CD4-positive, alpha-beta T cell (primary cell): ENCODE data around the gene GPR42. TPM values are rescaled to one million over a fixed set of nuclear protein-coding genes. Genes with fewer than 3 reads are reported as not detected.
A peak's percentile ranks its signal among the peaks of the same experiment; 100 is the strongest.

Source experiments
- ATAC-seq: fragments of 200-7000 bp; cut with Tn5 transposase; one replicate; pipeline ENCODE4 v1.10.0; 2022; ENCODE audit warnings: mild to moderate bottlenecking; ENCODE audit not compliant: poor library complexity
- CTCF ChIA-PET: fragments of 350-600 bp; sonication (Branson Sonifier 250); formaldehyde crosslinking; loops from one replicate; lab custom pipeline; 2021; ENCODE audit warnings: antibody characterized with exemption, inconsistent platforms; lab: Charles Lee
- POLR2A ChIA-PET: fragments of 350-600 bp; sonication (Branson Sonifier 250); formaldehyde crosslinking; loops from one replicate; lab custom pipeline; 2021; ENCODE audit warnings: antibody characterized with exemption, inconsistent platforms; lab: Charles Lee
- DNase-seq, 14 experiments: peaks; one replicate each; pipeline ENCODE4 v3.0.0-alpha.2; 2013 to 2020; ENCODE audit warnings: mixed read lengths in 2 of 14
- H3K27ac ChIP-seq, 2 donors: one replicate each; pipeline versions ENCODE4 v1.5.1 to v1.7.0; 2013; ENCODE audit warnings: low read length in 2 of 2, low read depth in 1 of 2, mild to moderate bottlenecking in 1 of 2
- H3K27me3 ChIP-seq, 2 experiments: 1 replicate in 1 of 2; 2 replicates in 1 of 2; pipeline versions ENCODE4 v1.6.1 to v1.7.0; 2013; ENCODE audit warnings: low read length in 2 of 2, control low read depth in 1 of 2, mild to moderate bottlenecking in 1 of 2, moderate library complexity in 1 of 2; ENCODE audit not compliant: insufficient read depth in 2 of 2, control insufficient read depth in 1 of 2
- H3K36me3 ChIP-seq: one replicate; pipeline ENCODE4 v1.6.1; 2013; ENCODE audit warnings: low read length, control low read depth; ENCODE audit not compliant: insufficient read depth
- H3K4me1 ChIP-seq: one replicate; pipeline ENCODE4 v1.6.1; 2013; ENCODE audit warnings: low read length, control low read depth; ENCODE audit not compliant: insufficient read depth
- H3K4me3 ChIP-seq: one replicate; pipeline ENCODE4 v1.5.1; 2013; ENCODE audit warnings: mild to moderate bottlenecking, low read length, moderate library complexity
- H3K9me3 ChIP-seq, 2 experiments: 1 replicate in 1 of 2; 2 replicates in 1 of 2; pipeline versions ENCODE4 v1.6.1 to v1.7.0; 2013; ENCODE audit warnings: low read length in 2 of 2, mild to moderate bottlenecking in 2 of 2, control low read depth in 1 of 2, moderate library complexity in 1 of 2; ENCODE audit not compliant: control insufficient read depth in 1 of 2, insufficient read depth in 1 of 2
- H3K27ac Mint-ChIP-seq: one replicate; pipeline ENCODE4 v1.8.0; 2020; ENCODE audit warnings: mixed read lengths
- H3K27me3 Mint-ChIP-seq: one replicate; pipeline ENCODE4 v1.8.0; 2021; ENCODE audit warnings: mixed read lengths
- H3K36me3 Mint-ChIP-seq: one replicate; pipeline ENCODE4 v1.8.0; 2021; ENCODE audit warnings: low read depth, mixed read lengths
- H3K4me1 Mint-ChIP-seq: one replicate; pipeline ENCODE4 v1.8.0; 2021; ENCODE audit warnings: low read depth, mixed read lengths
- H3K4me3 Mint-ChIP-seq: one replicate; pipeline ENCODE4 v1.8.0; 2020; ENCODE audit warnings: mild to moderate bottlenecking, mixed read lengths
- H3K9me3 Mint-ChIP-seq: one replicate; pipeline ENCODE4 v1.8.0; 2020; ENCODE audit warnings: mixed read lengths
- intact Hi-C, 2 experiments: fragments of 100-400 bp; cut with DNase I in 1 of 2; cut with micrococcal nuclease in 1 of 2; formaldehyde crosslinking; loops; one replicate each; pipeline versions ENCODE4 v1.15.1 to v1.9.0; 2023 to 2025; cut with DNase I, micrococcal nuclease
- total RNA-seq, 174 experiments: library from RNA in 2 of 174; stranded (reverse) in 2 of 174; gene quantifications; one replicate each; pipeline ENCODE4 v1.2.3 and lab custom pipeline; 2021 to 2026
- TF ChIP-seq, protein P1 (sequence below): fragments of 200-600 bp; IDR thresholded peaks from one replicate; pipeline ENCODE4 v1.8.0; 2022; ENCODE audit warnings: antibody characterized with exemption, mild to moderate bottlenecking

The GPR42 gene
- total RNA-seq, 2 experiments from 2014 or later = 0.14 TPM; not detected in 1

DNA sequence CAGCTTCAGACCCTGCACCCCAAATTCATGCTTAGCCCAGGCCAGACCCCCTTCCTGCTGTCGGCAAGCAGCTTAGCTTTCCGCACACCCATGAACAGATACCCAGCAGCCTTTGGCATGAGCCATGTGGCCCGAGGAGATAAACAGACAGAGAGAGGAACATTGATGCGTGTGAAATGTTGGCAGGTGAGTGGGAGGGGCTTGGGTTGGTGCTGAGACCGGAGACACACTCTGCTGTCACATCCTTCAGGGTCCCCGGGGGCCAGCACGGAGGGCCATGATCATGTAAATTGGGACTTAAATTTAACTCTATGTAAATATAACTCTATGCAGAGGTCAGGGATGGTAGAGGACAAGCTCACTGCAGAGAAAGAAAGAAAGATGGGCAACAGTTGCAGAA, 40.4 kb upstream of the GPR42 start:
- peaks cover 8% of the 10 kb centered on the region for H3K27me3 Mint-ChIP-seq
- no peak for DNase-seq
- no peaks in the 10 kb centered on the region for H3K36me3 Mint-ChIP-seq
- H3K9me3 ChIP-seq = no peaks in the 10 kb centered on the region
- H3K27ac Mint-ChIP-seq = no peak overlapping the region
- no peak for ATAC-seq
- TF ChIP-seq, protein P1, sequence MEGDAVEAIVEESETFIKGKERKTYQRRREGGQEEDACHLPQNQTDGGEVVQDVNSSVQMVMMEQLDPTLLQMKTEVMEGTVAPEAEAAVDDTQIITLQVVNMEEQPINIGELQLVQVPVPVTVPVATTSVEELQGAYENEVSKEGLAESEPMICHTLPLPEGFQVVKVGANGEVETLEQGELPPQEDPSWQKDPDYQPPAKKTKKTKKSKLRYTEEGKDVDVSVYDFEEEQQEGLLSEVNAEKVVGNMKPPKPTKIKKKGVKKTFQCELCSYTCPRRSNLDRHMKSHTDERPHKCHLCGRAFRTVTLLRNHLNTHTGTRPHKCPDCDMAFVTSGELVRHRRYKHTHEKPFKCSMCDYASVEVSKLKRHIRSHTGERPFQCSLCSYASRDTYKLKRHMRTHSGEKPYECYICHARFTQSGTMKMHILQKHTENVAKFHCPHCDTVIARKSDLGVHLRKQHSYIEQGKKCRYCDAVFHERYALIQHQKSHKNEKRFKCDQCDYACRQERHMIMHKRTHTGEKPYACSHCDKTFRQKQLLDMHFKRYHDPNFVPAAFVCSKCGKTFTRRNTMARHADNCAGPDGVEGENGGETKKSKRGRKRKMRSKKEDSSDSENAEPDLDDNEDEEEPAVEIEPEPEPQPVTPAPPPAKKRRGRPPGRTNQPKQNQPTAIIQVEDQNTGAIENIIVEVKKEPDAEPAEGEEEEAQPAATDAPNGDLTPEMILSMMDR = no peak
- peaks cover 11% of the 10 kb centered on the region for H3K4me1 ChIP-seq
- peaks cover 0 to 2% of the 10 kb centered on the region in 2 experiments for H3K27me3 ChIP-seq
- H3K4me3 ChIP-seq = no peak overlapping the region
- peaks cover 8% of the 10 kb centered on the region for H3K4me1 Mint-ChIP-seq
- POLR2A ChIA-PET = no interaction called here
- intact Hi-C loops = no loop called here
- no peak overlapping the region for H3K4me3 Mint-ChIP-seq
- no peaks in the 10 kb centered on the region for H3K36me3 ChIP-seq
- CTCF ChIA-PET = no interaction called here
- no peak overlapping the region for H3K27ac ChIP-seq
- no peaks in the 10 kb centered on the region for H3K9me3 Mint-ChIP-seq

GRCh38 chr19:35331551-35332214, 39.2 kb upstream of the GPR42 start:
- ChIA-PET CTCF (no interaction called here), POLR2A (no interaction called here)
- H3K4me1 Mint-ChIP-seq = peaks cover 8% of the 10 kb centered on the region
- H3K27ac ChIP-seq = no peak overlapping the region
- TF ChIP-seq, protein P1 = no peak
- peaks cover 11% of the 10 kb centered on the region for H3K4me1 ChIP-seq
- no peaks in the 10 kb centered on the region for H3K9me3 Mint-ChIP-seq
- no peak overlapping the region for H3K27ac Mint-ChIP-seq
- no peaks in the 10 kb centered on the region for H3K9me3 ChIP-seq
- H3K27me3 ChIP-seq = peaks cover 0 to under 1% of the 10 kb centered on the region in 2 experiments
- no peaks in the 10 kb centered on the region for H3K36me3 Mint-ChIP-seq
- no peak for ATAC-seq
- intact Hi-C loops = no loop called here
- no peaks in the 10 kb centered on the region for H3K36me3 ChIP-seq
- no peak for DNase-seq
- peaks cover 8% of the 10 kb centered on the region for H3K27me3 Mint-ChIP-seq
- H3K4me3 ChIP-seq = no peak overlapping the region
- no peak overlapping the region for H3K4me3 Mint-ChIP-seq

GRCh38 chr19:35332817-35333216, 38.1 kb upstream of the GPR42 start:
- H3K36me3 Mint-ChIP-seq = no peaks in the 10 kb centered on the region
- H3K27me3 ChIP-seq = no peaks in the 10 kb centered on the region
- TF ChIP-seq, protein P1 = no peak
- peaks cover 8% of the 10 kb centered on the region for H3K27me3 Mint-ChIP-seq
- H3K9me3 ChIP-seq = no peaks in the 10 kb centered on the region
- H3K9me3 Mint-ChIP-seq = no peaks in the 10 kb centered on the region
- peaks cover 8% of the 10 kb centered on the region for H3K4me1 Mint-ChIP-seq
- DNase-seq = peak in 9 of 14 experiments; percentile 19 to 56 (median 33)
- no peak overlapping the region for H3K27ac ChIP-seq
- H3K4me3 ChIP-seq = no peak overlapping the region
- ATAC-seq = peak; percentile 90
- ChIA-PET POLR2A (no interaction called here), CTCF (interaction anchor here (1.4 kb wide), 1 partner anchor 20 kb away, joined by 4 read pairs; no protein-coding TSS in a partner anchor)
- peaks cover 11% of the 10 kb centered on the region for H3K4me1 ChIP-seq
- no peaks in the 10 kb centered on the region for H3K36me3 ChIP-seq
- intact Hi-C loops = no loop called here
- no peak overlapping the region for H3K27ac Mint-ChIP-seq
- no peak overlapping the region for H3K4me3 Mint-ChIP-seq
